Embryonic facial prominence (tissue), 1 donor: ENCODE results near the gene NOTUM.
A peak's percentile ranks its signal among the peaks of the same experiment; 100 is the strongest.

ENCODE experiments used
- DNase-seq: peaks from one replicate; pipeline ENCODE4 v3.0.0-alpha.2; 2016; ENCODE audit errors: extremely low spot score

The NOTUM gene

GRCh38 chr17:81911277-81911961, 49.6 kb downstream of the NOTUM start, which contains the start of gene PCYT2:
TSS of gene PCYT2 (minus strand) at chr17:81911399. CDS start at chr17:81911355, 44 bp downstream.
- DNase-seq = peak; percentile 48

GRCh38 chr17:81910840-81911276, 50.1 kb downstream of the NOTUM start:
- DNase-seq = no peak

- DNase-seq = no peak
Measured at GRCh38 chr17:81909966-81910839, 50.8 kb downstream of the NOTUM start.

GRCh38 chr17:81909231-81909630, 51.8 kb downstream of the NOTUM start:
- no peak for DNase-seq

GRCh38 chr17:81908793-81909192, 52.2 kb downstream of the NOTUM start:
- DNase-seq = no peak

GRCh38 chr17:81907219-81908145, 53.5 kb downstream of the NOTUM start:
- DNase-seq = no peak

GRCh38 chr17:81906476-81907218, 54.3 kb downstream of the NOTUM start:
- no peak for DNase-seq

- DNase-seq = no peak
Measured at GRCh38 chr17:81905993-81906392, 55.0 kb downstream of the NOTUM start.

- no peak for DNase-seq
Measured at GRCh38 chr17:81905424-81905875, 55.5 kb downstream of the NOTUM start.

- no peak for DNase-seq
Measured at GRCh38 chr17:81904600-81905423, 56.2 kb downstream of the NOTUM start.

- DNase-seq = no peak
Measured at GRCh38 chr17:81903896-81904599, 56.9 kb downstream of the NOTUM start.

GRCh38 chr17:81903415-81903831, 57.6 kb downstream of the NOTUM start:
- no peak for DNase-seq

GRCh38 chr17:81902653-81903414, 58.2 kb downstream of the NOTUM start:
- DNase-seq = no peak
